Pancreas (tissue), 10 donors: ENCODE results near the gene PLXNC1. TPM values are rescaled to one million over a fixed set of nuclear protein-coding genes. Genes with fewer than 3 reads are reported as not detected.

ENCODE experiments used
- ATAC-seq, 4 donors: fragments of 200-7000 bp; cut with Tn5 transposase; one replicate each; pipeline versions ENCODE4 v1.8.0 to v1.9.1; 2020; ENCODE audit warnings: mild to moderate bottlenecking in 4 of 4, moderate library complexity in 4 of 4
- DNase-seq, 6 donors: peaks; one replicate each; pipeline ENCODE4 v3.0.0-alpha.2; 2020
- FAIRE-seq: peaks from 2 replicates; lab custom pipeline; 2012; peaks lifted over from hg19 to GRCh38; lab: Jason Lieb, UNC
- H3K27ac ChIP-seq, 4 donors: fragments of 200-600 bp; sonication (generic); 1 replicate in 3 of 4; 2 replicates in 1 of 4; pipeline versions ENCODE4 v1.5.0 to v1.8.0; 2020
- H3K27me3 ChIP-seq, 4 donors: fragments of 200-600 bp; one replicate each; pipeline ENCODE4 v1.8.0; 2021
- H3K36me3 ChIP-seq, 3 donors: fragments of 200-600 bp; sonication (generic) in 1 of 3; one replicate each; pipeline versions ENCODE4 v1.5.0 to v1.8.0; 2020 to 2021
- H3K4me1 ChIP-seq, 3 donors: fragments of 200-600 bp; one replicate each; pipeline ENCODE4 v1.8.0; 2021
- H3K4me3 ChIP-seq, 4 donors: fragments of 200-600 bp; sonication (generic) in 2 of 4; one replicate each; pipeline versions ENCODE4 v1.5.0 to v1.8.0; 2020 to 2021
- H3K9me3 ChIP-seq, 4 donors: fragments of 200-600 bp; one replicate each; pipeline ENCODE4 v1.8.0; 2021
- CTCF ChIP-seq, 4 donors: fragments of 200-600 bp; sonication (generic) in 3 of 4; IDR thresholded peaks; one replicate each; pipeline versions ENCODE4 v1.5.0 to v1.8.0; 2021; ENCODE audit warnings: antibody characterized with exemption in 4 of 4
- WGBS, 2 donors: extraction: QIAGEN DNeasy Blood & Tissue Kit; methylation state at CpG; one replicate each; pipeline ENCODE4 v1.1.7; 2013; 5-methylcytosine and 5-hydroxymethylcytosine counted together
- intact Hi-C, 3 donors: fragments of 100-400 bp; cut with DNase I; formaldehyde crosslinking; loops; one replicate each; pipeline versions ENCODE4 v1.11.1 to v1.14.2; 2022
- polyA plus RNA-seq, 2 donors: library from polyadenylated mRNA; stranded (reverse); fragments of 200-250 nt; gene quantifications; one replicate each; pipeline ENCODE4 v1.2.3, GENCODE V29; 2013
- total RNA-seq, 6 donors: library from RNA; stranded (reverse); fragmentation: NEBNext Ultra II Directional in 4 of 6; extraction: Animal tissue kit (Norgen Biotek cat#: 25700) in 4 of 6; gene quantifications; one replicate each; pipeline versions ENCODE4 v1.2.1 to v1.2.4, GENCODE V29; 2021 to 2023
- donor health status: healthy with polysubstance abuse.
- donor health status: DM: no; HTN: no; CAD: no; lungs with moderate emphysema.
- donor health status: DM: no; HTN: no; CAD: no.
- donor health status: control.
- donor health status: control.
- donor health status: Bipolar disorder and iron deficiency.
- donor health status: DM: yes; HTN: yes; CAD: no.
- donor health status: DM: no; HTN: no; CAD: no.
- donor health status: DM: no; HTN: no; CAD: no.
- donor health status: DM: yes; HTN: yes; CAD: no.

PLXNC1 gene
- total and polyA plus RNA-seq, 8 donors: 0.53 to 13.7 (median 2.0) TPM

DNA sequence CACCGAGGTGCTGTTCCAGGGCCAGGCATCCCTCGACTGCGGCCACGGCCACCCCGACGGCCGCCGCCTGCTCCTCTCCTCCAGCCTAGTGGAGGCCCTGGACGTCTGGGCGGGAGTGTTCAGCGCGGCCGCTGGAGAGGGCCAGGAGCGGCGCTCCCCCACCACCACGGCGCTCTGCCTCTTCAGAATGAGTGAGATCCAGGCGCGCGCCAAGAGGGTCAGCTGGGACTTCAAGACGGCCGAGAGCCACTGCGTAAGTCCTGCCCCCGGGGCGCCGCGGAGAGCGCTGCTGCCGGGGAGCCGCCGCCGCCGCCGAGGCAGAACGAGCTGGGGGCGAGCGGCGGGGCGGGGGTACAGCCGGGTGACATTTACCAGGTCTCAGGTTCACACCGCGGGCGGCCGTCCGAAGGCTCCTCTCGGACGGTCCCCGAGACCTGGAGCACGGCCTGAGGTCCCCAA lies 1.4 kb downstream of the PLXNC1 start:
- Histone ChIP-seq H3K4me1 (peaks cover 0 to 8% (median 5%) of the 10 kb centered on the region in 3 donors), H3K9me3 (no peaks in the 10 kb centered on the region), H3K27me3 (peaks cover 0 to 14% (median 3%) of the 10 kb centered on the region in 4 donors), H3K4me3 (peak overlapping the region; percentile 26 to 54 (median 39)), H3K36me3 (no peaks in the 10 kb centered on the region), H3K27ac (peak overlapping the region in 1 of 4 donors; percentile 33)
- intact Hi-C loops: no loop called here
- no peak for TF ChIP-seq CTCF (IDR thresholded peaks at IDR 0.05)
- 2 to 4% methylated on average over 40 to 49 of the region's 49 CpGs for WGBS, 2 donors
- peak; percentile 22 to 48 (median 28) for ATAC-seq
- FAIRE-seq: no peak
- peak in 3 of 6 donors; percentile 50 to 70 (median 67) for DNase-seq

DNA sequence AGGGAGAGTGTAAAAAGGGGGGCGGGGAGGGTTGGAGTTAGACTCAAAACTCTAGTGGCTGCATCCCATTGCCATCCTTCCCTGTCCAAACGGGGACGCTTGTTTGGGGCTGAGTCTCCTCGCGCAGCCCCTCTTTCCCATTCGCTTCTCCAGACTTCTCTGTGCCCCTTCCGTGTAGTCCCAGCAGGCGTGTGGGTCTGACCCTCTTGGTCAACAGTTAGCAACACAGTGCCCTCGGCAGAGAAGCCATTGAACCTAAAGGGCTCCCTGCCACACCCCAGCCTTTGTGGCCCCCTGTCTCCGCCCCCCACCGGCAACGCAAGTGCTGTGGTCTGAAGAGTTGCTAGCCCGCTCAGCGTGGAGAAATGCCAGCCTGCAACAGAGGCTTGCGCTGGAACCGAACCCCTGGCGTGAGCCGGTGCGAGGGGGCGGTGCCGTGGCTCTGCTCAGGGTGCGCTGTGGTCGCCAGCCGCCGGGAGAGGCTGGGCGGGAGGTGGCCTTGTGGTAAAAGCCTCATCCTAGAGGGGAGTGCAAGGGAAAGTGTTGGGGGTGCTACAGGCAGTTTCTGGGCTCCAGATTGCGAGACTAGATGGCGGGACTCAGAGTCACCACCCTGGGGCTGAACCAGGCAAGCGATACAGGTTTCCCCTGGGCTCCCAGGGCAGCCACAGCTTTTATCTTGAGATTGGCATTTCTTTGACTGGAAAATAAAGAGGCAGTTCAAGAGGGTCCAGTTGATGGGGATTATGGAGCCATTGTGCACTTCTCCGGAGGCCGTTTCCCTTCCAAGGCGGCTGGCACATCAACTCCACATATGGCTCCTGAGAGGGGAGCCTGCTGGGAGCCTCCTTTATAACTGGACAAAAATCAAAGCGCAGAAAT lies 2.1 kb downstream of the PLXNC1 start:
- DNase-seq: peak in 2 of 6 donors; percentile 59 to 64
- no peaks in the 10 kb centered on the region for H3K36me3 ChIP-seq
- TF ChIP-seq CTCF (IDR thresholded peaks at IDR 0.05): no peak
- peak; percentile 3 to 6 (median 6) for ATAC-seq
- WGBS, 2 donors: 31 to 34% methylated on average over 32 to 33 of the region's 33 CpGs
- no peak for FAIRE-seq
- peak overlapping the region in 1 of 4 donors; percentile 5 for H3K27ac ChIP-seq
- H3K27me3 ChIP-seq: peaks cover 0 to 14% (median 3%) of the 10 kb centered on the region in 4 donors
- peak overlapping the region; percentile 26 to 54 (median 39) for H3K4me3 ChIP-seq
- no peaks in the 10 kb centered on the region for H3K9me3 ChIP-seq
- intact Hi-C loops: no loop called here
- H3K4me1 ChIP-seq: peaks cover 0 to 8% (median 5%) of the 10 kb centered on the region in 3 donors

- Histone ChIP-seq H3K9me3 (no peaks in the 10 kb centered on the region), H3K4me1 (peaks cover 0 to 8% (median 5%) of the 10 kb centered on the region in 3 donors), H3K27ac (no peak overlapping the region), H3K27me3 (peaks cover 0 to 14% (median 3%) of the 10 kb centered on the region in 4 donors), H3K36me3 (no peaks in the 10 kb centered on the region), H3K4me3 (peak overlapping the region in 1 of 4 donors; percentile 54)
- ATAC-seq (peak; percentile 19 to 61 (median 50)), FAIRE-seq (no peak), DNase-seq (no peak)
- intact Hi-C loops: no loop called here
- TF ChIP-seq CTCF (IDR thresholded peaks at IDR 0.05): no peak
- WGBS, 2 donors: 6 to 7% methylated on average over 8 of the region's 8 CpGs
Measured at GRCh38 chr12:94151582-94151981, 3.2 kb downstream of the PLXNC1 start.

GRCh38 chr12:94152292-94153078 lies 4.1 kb downstream of the PLXNC1 start:
- Histone ChIP-seq H3K27ac (no peak overlapping the region), H3K36me3 (no peaks in the 10 kb centered on the region), H3K4me3 (no peak overlapping the region), H3K4me1 (peaks cover 0 to 8% (median 5%) of the 10 kb centered on the region in 3 donors), H3K27me3 (peaks cover 0 to 13% (median 3%) of the 10 kb centered on the region in 4 donors), H3K9me3 (no peaks in the 10 kb centered on the region)
- intact Hi-C loops: no loop called here
- DNase-seq: no peak
- TF ChIP-seq CTCF (IDR thresholded peaks at IDR 0.05): no peak
- FAIRE-seq: no peak
- WGBS, 2 donors: 21 to 28% methylated on average over 5 of the region's 5 CpGs
- ATAC-seq: peak in 1 of 4 donors; percentile 40
